Measurements from ENCODE around the gene INSYN2B. TPM values are rescaled to one million over a fixed set of nuclear protein-coding genes. Genes with fewer than 3 reads are reported as not detected.

The INSYN2B gene
- total and polyA plus RNA-seq, 2 of the 8 experiments (the other 6 are each of a cell fraction or from before 2014, with no cell fraction given) = not detected

GRCh38 chr5:170008376-170008775 is 28.1 kb upstream of the INSYN2B start (continued):
- TF ChIP-seq BCL11A (IDR thresholded peaks at IDR 0.05; ENCODE audit: low read depth in 2 of 2, low read length in 2 of 2) (no peak), FOSL1 (IDR thresholded peaks at IDR 0.05; ENCODE audit: insufficient read depth, low read depth, low read length) (no peak), GTF2F1 (IDR thresholded peaks at IDR 0.05; ENCODE audit: borderline replicate concordance, low read depth, low read length) (no peak), POLR2A (IDR thresholded peaks at IDR 0.05; ENCODE audit: control extremely low read depth in 1 of 2, low read depth in 2 of 2, low read length in 2 of 2) (no peak), YY1 (IDR thresholded peaks at IDR 0.05; ENCODE audit: low read depth, low read length) (no peak), KDM5A (IDR thresholded peaks at IDR 0.05; ENCODE audit: low read length) (no peak)
